HG03520 (cell line): ENCODE measurements around the gene TBP.
A peak's percentile ranks its signal among the peaks of the same experiment; 100 is the strongest.
"Not testable (repeated sequence)": the region's sequence is repeated elsewhere in the genome, so short reads cannot be mapped to it uniquely, and the experiment has no call there.

ENCODE experiments used
- ATAC-seq: cut with Tn5 transposase; IDR thresholded peaks from one replicate; pipeline ENCODE4 v1.9.1; 2021; ENCODE audit warnings: mild to moderate bottlenecking, moderate library complexity; ENCODE audit not compliant: unreplicated experiment

TBP gene

GRCh38 chr6:170554013-170554795, at the start of gene TBP:
TBP (plus strand) TSS chr6:170554369; CDS start chr6:170557030, 2,661 bp downstream.
- ATAC-seq, result peak; percentile 97

- no peak for ATAC-seq
Observed at GRCh38 chr6:170504479-170504878, 49.7 kb upstream of the TBP start.

GRCh38 chr6:170505306-170505705, 48.9 kb upstream of the TBP start:
- no peak for ATAC-seq

DNA sequence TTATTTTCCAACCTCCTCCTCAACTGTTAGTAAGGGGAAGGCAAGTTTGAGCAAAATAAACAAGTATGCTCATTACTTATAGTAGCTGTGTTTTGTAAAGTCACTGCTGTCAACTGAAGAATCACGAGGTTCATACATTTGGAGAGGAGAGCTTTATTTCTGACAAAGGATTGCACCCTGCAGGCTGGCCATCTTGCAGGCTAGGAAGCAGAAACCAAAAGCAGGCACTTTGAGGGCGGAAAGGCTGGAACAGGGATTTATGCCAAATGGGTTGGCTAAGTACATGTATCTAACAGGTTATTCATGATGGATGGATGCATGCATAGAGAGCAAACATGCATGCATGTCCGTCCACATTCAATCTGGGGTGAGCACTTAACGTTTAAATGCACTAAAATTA, 47.7 kb upstream of the TBP start:
- no peak for ATAC-seq

DNA sequence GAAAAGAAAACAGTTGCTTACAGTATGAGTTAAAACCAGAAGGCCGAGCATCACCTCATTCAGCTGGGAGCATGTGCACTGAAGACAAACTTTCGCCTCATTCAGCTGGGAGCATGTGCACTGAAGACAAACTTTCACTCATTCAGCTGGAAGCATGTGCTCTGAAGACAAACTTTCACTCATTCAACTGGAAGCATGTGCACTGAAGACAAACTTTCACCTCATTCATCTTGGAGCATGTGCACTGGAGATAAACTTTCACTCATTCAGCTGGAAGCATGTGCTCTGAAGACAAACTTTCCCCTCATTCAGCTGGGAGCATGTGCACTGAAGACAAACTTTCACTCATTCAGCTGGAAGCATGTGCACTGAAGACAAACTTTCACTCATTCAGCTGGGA, 46.4 kb upstream of the TBP start:
- ATAC-seq, result not testable (repeated sequence)

GRCh38 chr6:170508275-170508674, 45.9 kb upstream of the TBP start:
- ATAC-seq, result not testable (repeated sequence)

- ATAC-seq, result not testable (repeated sequence)
Observed at GRCh38 chr6:170508892-170509722, 45.1 kb upstream of the TBP start.

DNA sequence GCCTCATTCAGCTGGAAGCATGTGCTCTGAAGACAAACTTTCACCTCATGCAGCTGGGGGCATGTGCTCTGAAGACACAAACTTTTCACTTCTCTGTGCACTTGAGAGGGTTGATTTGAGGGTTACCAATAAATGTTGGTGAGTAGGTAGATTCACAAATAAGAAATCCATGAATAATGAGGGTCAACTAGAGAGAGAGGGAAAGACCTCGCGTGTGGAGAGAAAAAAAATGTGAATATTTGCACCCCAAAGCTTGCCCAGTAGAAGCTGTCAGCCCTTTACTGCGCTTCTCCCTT, 44.5 kb upstream of the TBP start:
- no peak for ATAC-seq

DNA sequence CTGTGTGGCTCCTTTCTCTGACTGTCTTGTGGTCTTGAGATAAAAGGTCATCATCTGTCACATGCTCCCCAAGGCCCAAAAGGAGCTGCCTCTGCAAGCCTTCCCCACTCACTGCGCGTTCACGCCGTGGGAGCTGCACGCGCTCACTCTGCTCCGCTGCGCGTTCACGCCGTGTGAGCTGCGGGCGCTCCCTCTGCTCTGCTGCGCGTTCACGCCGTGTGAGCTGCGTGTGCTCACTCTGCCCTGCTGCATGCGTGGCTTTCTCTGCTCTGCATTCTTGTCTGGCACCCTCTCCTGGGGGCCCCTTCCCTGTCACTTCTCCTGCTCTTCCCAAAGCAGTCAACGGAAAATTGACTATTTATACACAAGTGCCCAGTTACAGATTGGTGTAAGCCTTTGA, 43.5 kb upstream of the TBP start:
- ATAC-seq, result no peak

- ATAC-seq, result no peak
Observed at GRCh38 chr6:170512249-170512648, 41.9 kb upstream of the TBP start.

GRCh38 chr6:170514908-170515307, 39.3 kb upstream of the TBP start:
- no peak for ATAC-seq

DNA sequence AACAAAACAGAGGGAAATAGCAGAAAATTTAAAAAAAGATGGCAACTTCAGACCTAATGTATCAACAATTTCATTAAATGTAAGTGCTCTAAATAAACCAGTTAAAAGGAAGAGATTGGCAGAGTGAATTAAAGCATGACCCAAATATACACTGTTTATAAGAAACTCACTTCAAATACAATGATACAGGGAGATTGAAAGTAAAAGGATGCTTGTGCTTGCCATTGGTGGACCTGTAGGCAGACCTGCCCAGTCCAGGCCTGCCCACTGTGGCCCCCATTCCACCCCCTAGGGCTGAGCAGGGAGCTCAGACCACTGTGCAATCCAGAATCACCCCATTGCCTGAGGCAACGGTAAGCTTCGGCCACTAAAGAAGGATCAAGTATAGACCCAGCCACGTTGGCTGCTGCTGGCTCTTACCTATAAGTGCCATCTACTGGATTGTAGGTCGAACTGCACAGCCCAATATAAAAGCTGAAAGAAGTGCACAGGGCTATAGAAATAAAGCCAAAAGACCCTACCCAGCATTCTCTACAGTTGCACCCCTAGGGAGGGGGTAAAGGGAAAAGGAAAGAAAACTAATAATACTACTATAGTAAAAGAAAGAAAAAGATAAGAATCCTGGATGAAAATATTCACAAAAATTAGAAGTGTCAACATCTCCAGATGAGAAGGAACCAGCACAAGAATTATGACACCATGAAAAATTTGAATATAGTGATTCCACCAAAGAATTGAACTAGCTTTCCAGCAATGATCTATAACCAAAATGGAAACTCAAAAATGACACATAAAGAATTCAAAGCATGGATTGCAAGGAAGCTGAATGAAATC, 37.2 kb upstream of the TBP start:
- peak; percentile 94 for ATAC-seq

DNA sequence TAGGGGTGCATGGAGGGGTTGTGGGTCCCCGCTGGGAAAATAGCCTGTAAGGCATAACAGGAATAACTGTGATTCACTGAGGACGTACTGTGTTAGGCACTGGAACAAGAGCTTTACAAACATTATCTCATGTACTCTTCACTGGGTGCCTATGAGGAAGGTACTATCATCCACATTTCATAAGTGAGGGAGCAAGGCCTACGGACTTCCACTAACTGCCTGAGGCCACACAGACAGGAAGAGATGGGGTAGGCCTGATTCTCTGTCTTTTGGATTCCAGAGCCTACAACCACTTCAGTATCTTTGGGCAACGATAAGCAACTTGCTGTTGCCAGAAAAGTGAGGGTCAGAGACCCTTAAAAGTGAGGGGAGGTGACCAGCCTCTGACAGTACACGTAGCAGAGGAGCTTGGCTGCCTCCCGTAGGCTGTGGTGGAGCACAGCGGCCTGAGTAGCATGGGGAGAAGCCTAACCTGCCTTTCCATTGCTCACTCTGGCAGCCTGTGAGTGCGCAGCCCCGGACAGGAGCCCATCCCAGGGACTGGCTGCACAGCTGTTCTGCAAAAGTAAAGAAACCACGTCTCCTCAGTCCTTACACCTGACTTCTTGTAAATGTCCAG, 31.5 kb upstream of the TBP start:
- ATAC-seq, result no peak

DNA sequence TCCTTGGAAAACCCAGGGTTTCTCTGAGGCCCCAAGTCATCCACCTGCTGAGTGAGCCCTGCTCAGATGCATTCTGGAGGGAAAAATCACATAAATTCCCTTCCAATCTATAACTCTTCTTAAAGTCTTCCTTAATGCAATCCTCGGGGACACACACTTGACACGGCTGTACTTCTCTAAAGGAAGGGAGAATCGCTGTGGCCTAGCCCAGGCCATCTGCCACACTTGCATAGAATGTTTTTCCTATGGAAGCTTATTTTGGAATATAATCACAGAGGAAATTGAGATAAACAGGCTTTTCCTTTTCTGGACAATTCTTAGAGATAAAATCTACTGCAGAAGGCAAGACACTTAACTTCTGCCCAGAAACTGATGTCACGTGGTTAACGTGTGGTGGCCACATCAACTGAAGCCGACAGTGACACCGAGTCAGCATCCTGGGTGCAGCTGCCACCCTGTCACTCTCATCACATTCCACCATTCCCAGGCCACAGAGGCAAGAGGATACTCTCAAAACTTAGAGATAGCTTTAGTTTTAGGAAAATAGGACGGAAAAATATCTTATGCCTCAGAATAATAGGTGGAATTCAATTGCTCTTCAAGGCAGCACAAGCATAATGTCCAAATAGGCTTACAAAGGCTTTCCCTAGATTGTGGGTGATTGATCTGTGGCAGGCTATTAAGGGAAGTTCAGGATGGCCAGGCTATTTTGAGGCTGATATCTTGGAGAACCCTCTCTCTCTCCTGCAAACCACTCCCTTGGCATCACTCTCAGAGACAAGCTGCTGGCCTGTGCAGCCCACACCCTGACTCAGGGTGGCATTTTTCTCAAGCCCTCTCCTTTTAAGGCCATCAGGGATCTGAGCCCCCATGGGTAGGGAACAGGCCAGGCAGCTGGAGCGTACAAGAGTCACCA, 30.7 kb upstream of the TBP start:
- ATAC-seq, result no peak

- ATAC-seq, result no peak
Observed at GRCh38 chr6:170524172-170524502, 30.0 kb upstream of the TBP start.

DNA sequence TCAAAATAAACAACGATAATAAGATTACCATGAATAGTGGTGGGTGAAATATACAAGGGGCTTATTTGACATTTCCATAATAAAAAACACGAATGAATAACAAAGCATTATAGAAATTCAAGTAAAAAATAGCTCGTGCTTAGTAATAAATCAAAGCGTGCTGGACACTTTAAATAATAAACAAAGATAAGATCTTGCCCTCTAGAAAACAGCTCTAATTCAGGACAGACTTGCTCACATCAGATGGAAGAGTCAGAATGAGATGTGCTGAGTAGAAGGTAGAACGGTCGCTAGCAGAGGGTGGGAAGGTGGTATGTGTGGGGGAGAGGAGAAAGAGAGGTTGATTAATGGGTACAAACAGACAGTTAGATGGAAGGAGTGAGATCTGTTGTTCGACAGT, 28.4 kb upstream of the TBP start:
- ATAC-seq, result no peak

DNA sequence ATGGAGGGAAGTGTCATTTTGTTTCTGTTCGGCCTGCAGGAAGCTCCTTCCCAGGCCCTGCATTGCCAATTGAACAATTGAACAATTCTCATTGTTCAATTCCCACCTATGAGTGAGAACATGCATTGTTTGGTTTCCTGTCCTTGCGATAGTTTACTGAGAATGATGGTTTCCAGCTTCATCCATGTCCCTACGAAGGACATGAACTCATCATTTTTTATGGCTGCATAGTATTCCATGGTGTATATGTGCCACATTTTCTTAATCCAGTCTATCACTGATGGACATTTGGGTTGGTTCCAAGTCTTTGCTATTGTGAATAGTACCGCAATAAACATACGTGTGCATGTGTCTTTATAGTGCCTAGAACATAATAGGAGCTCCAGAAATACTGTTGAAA, 26.2 kb upstream of the TBP start:
- ATAC-seq, result not testable (repeated sequence)

DNA sequence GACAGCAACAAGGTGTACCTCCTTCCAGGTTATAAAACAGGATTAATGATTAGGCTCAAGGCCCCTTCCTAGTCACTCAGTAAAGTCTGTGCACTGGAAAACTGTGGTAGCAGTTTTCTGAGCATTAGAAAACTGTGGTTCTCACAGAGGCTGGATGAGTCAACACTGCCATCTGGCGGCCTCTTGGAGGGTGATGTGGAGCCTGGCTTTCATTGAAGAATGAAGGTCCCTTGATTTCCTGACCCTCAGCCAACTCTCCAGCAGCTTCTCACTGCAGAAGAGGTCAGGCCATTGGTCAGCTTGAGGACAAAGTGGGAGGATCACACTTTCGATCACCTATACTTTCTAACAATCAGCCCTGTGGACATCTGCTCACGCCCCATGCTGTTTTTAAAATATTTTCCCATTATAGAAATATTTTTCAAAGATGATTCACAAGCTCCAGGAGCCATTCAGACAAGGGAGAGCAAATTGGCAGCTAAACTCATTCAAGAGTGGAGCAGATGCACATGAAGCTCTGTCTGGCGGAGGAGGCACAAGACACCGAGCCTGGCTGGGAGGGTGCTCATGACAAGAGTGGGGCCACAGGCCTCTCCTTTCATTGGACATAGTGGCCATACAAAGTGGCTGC, 24.2 kb upstream of the TBP start:
- ATAC-seq, result peak; percentile 81

GRCh38 chr6:170532867-170533488, 21.2 kb upstream of the TBP start:
- ATAC-seq, result no peak
